ENCODE results near the gene TRAPPC3.

Gene TRAPPC3

DNA sequence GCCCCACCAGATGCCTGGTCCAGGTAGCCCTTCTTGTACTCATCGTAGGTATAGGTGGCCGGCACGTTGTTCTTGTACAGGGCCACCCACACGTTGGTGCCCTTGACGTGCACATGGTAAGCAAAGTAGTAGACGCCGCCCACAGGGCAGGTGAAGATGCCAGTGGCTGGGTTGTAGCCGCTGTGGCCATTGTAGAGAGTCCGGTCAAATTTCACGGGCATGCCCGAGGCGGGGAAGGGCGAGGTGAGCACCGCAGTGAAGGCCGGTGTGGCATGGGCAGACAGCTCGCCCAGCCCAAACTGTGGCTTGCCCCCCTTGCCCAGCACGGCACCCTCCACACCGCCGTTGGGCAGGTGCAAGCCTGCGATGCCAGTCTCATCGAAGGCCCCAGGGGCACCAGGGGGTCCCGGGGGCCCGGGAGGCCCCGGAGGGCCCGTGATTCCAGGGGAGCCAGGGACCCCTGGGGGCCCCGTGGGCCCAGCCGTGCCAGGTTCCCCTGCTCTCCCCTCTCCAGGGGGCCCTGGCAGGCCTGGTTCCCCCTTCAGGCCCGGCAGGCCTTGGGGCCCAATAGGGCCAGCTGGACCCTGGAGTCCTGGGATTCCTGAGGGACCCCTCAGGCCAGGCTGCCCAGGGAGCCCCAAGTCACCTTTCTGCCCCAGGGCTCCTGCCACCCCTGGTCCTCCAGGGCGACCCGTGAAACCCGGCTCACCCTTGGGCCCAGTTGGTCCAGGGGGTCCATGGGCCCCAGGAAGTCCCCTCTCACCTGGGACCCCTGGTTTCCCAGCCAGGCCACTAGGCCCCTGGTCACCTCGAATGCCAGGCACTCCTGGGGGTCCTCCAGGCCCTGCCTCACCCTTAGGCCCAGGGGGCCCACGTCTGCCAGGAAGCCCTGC, 51.3 kb downstream of the TRAPPC3 start:
- DNase-seq, result no peak

DNA sequence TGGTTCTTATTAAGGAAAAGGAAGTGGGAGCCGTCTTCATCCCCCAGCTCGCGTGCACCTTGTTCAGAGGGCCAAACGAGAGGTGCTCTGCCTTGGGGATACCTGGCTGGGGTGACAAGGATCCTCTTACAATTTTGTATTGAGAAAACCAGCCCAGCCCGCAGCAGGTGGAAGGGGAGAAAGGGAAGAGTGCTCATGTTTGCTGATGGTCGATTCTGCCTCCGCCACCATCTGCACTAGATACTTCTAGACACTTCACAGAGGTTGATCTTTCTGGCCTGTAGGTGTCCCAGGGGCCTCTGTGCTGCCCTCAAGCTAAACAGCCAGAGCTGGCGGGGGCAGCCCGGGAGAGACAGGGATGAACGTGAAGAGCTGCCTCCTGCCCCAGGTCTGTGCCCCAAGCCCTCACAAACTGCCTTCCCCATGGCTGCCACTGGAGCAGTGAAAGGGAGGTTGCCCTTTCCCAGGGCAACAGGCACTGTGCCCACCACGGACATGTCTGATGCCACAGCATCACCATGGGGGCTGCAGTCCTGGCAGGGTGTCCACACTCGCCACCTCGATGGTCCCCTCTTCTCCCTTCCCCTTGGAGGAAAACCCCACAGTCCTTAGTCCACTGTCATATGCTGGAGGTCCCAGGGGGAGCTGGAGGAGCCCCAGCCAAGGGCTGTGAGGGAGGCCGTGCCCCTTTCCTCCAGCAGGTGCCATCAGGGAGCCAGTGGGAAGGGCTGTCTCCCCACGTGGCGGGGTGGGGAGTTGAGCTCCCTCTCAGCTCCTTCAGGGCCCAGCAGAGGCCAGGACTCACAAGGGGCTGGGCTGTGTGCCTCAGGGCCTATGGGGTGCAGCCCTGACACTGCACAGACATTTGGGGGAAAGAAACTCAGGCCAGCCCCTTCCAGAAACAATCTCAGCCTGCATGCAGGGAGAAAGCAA, 52.5 kb downstream of the TRAPPC3 start:
- DNase-seq, result no peak

DNA sequence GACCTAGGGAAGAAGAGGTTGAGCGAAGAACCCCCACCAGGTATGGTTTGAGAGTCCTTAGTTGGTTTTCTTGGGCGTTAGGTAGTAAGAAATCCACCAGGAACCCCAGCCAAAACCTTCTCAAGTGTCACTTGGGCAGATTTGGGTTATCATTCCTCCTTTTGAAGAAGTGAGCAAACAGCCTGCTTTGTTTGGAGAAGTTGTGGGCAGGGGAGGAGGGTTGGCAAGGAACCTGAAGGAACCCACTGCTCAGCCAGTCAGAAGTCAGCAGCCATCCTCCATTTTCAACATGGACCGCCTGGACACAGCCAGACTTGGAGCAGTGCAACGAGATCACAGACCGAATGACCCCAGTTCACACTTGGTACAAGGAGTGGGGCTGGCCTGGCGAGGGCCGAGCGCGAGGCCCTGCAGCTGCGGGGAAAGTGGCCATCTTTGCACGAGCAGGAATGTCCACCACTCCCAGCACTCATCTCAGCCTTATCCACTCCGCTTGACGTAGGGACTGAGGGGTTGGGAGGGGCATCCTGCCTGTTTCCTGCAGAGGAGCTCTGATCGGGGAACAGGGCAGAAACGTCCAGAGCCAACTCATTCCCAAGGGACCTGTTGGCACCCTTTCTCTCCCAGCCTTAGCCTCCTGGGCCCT, 53.4 kb downstream of the TRAPPC3 start:
- DNase-seq, result no peak

DNA sequence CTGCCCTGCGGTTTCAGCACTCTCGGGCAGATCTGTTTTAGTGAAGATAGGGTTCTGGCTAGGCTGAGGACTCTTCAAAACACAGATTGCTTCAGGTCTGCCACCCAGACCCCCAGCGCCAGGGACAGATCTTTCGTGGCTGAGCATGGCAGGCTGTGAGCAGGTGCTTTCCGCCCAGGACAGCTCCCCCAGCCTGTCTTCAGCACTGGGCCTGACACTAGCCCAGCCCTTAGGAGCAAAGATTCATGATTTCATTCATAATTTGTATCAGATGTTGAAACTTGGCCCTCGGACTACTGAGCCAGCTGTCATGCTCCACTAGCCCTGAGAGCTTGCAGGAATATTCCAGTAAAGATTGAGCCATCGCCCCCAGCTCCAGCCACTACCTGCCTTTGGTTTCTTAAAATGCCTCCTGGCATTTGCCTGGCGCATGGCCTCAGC, 54.6 kb downstream of the TRAPPC3 start:
- DNase-seq, result no peak

DNA sequence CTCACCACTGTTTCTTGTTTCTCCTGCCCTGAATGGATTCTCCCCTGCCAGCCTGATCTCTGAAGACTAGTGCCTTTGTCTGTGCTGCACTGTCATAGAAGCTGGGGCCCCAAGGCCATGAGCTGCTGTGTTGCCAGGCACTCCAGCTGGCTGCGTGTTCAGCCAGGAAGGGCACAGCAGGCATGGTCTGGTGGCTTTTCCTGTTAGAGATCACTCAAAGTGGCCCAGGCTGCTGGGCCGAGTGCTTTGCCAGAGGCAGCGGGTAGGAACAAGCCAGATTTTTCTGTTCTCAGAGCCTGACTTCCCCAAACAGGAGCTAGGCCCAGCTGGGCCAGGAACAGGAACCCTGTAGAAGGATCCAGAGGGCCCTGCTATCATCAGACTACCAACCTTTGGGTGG, 55.4 kb downstream of the TRAPPC3 start:
- no peak for DNase-seq

DNA sequence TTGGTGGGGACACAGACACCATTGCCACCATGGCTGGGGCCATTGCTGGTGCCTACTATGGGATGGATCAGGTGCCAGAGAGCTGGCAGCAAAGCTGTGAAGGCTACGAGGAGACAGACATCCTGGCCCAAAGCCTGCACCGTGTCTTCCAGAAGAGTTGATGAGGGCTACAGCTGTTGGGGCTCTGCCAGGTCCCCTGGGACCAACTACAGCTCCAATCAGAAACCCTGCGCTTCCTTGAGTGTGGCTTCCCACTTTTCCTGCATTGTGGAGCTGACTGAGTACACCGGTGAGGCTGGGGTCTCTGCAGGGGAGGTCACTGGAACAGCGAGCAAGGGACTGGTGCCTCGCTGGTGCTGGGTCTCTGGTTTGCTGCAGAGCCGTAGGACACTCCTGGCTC, 56.1 kb downstream of the TRAPPC3 start:
- DNase-seq, result no peak

DNA sequence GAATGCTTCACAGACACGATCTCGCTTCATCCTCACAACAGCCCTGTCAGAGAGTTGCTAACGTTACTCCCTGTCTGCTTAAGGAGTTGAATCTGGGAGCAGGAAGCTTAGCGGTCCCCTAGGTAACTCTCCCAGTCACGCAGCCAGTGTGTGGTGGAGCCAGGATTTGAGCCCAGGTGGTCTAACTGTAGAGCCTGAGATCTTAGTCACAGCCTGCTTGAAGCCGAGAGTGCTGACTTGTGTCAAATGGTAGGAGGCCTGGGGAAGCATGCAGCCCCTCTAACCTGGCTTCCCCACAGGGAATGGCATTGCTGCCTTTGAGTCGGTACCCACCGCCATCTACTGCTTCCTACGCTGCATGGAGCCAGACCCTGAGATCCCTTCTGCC, 56.5 kb downstream of the TRAPPC3 start:
- no peak for DNase-seq

DNA sequence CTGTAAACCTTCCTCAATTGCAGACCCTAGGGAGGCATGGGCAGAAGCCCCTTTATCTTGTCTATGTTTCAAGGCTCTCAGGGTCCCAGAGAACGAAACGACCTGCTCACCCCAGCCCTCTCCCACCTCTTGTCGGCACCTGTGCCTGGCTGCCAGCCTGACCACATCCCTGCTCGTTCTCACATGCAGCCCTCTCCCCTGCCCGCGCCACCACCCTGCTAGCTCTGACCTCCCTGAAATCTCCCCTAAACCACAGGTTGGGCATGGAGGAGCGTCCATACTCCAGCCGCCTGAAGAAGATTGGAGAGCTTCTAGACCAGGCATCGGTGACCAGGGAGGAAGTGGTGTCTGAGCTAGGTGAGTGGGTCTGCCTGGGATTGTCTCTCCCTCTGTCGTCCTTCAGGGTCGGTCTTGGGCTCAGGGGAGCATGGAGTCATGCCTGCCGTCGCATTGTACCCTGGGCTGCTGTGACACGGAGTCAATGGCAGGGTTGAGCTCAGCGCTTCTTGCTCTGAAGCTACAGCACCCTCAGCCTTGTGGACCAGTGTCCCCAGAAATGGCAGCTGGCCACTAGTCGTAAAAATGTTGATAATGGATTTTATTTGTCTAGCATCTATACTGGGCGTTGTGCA, 57.0 kb downstream of the TRAPPC3 start:
- DNase-seq, result no peak

DNA sequence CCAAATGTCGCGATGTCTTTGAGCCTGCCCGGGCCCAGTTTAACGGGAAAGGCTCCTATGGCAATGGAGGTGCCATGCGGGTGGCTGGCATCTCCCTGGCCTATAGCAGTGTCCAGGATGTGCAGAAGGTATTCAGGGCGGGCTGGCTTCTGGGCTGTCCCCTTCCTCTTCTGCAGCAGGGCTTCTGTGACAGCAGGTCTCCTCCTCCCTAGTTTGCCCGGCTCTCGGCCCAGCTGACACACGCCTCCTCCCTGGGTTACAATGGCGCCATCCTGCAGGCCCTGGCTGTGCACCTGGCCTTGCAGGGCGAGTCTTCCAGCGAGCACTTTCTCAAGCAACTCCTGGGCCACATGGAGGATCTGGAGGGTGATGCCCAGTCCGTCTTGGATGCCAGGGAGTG, 57.6 kb downstream of the TRAPPC3 start:
- DNase-seq, result no peak

DNA sequence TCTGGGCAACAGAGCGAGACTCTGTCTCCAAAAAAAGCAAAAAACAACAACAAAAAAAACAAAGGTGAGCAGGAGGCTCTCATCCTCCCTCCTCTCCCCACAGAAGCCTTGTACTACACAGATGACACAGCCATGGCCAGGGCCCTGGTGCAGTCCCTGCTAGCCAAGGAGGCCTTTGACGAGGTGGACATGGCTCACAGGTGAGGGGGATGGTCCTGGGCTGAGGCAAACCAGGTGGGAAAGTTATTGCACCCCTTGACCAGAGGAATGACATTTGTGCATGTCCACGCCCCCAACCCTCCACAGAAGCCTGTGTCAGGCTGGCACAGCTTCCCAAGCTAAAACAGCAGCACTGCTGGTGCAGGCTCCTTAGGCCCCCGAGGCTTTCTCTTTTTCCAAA, 58.1 kb downstream of the TRAPPC3 start:
- DNase-seq, result no peak

DNA sequence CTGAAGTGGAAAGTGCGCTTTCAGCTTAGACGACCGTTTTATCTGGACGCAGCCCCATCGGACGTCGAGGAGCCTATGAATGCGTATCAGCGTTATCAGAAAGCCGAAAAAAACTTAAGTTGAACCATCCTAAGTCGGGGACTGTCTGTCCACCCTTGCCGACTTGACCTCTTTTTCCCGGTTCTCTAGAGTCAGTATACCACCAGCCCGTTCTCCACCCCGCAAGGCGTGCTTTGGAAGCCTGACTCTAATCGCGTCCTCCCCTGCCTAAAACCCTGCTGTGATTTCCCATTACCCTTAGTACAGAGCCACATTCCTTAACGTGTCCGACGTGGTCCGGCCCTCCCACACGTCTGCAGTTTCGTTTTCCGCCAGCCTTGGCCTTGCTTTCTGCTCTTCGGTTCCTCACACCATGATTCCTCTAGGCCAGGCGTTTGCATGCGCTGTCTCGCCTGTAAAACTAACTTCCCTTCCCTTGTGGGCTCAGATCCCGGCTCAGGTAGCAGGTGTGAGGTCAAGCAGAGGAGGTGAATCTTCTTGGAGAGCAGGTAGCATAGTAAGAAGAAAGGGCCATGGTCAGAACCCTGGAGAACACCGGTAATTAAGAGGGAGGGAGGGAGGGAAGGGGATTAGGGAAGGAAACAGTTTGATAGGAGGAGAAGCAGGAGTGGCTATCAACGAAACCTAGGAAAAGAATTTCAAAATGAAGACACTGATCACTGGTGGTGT, 59.7 kb downstream of the TRAPPC3 start:
- DNase-seq, result no peak

DNA sequence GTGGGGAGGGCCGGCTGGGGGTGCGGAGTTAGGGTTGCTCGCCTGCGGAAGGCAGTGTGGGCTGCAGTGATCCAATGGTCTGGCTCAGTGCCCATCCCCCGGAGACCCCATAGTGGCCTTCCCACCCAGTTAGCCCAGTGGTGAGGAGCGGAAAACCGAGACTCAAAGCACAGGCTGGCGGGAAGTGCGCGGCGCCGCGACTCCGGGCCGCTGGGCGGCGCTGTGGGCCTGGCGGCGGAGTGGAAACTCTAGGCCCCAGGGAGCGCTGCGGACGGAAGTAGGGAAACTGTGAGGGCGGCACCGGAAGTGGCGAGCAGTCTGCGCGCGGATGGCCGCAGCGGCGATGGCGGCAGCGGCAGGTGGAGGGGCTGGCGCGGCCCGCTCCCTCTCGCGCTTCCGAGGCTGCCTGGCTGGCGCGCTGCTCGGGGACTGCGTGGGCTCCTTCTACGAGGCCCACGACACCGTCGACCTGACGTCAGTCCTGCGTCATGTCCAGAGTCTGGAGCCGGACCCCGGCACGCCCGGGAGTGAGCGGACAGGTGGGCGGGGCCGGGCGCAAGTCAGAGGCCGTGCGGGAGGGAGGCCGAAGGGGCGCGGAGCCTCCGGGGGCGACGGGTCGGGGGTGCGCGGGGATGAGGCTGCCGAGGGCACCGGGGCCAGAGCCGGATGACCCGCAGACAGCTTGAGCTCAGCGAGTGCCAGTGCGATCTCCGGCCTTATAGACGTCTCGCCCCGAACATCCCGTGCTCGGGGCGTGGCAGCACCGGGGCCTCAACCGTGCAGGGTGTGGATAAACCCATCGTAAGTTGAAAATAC, 60.5 kb downstream of the TRAPPC3 start, which contains the start of gene ADPRS:
TSS of gene ADPRS (plus strand) at position 316 of the 816 bp plus-strand sequence. CDS start at position 329, 13 bp downstream.
- DNase-seq, result peak; percentile 74

DNA sequence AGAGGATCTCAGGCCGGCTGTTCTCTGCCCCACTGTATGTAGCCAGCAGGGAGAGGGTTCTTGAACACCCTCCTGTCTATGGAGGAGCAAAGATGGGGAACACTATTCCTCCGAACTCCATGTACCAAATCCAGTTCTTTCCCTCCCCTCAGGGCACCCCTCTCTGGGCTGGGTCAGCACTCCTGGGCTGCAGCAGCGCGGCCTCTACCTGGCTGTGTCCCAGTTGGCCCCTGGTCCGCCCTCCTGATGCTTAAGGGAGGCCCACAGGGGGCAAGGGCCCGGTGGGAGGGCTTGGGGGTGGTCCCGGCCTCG, 61.1 kb downstream of the TRAPPC3 start:
- DNase-seq, result no peak

DNA sequence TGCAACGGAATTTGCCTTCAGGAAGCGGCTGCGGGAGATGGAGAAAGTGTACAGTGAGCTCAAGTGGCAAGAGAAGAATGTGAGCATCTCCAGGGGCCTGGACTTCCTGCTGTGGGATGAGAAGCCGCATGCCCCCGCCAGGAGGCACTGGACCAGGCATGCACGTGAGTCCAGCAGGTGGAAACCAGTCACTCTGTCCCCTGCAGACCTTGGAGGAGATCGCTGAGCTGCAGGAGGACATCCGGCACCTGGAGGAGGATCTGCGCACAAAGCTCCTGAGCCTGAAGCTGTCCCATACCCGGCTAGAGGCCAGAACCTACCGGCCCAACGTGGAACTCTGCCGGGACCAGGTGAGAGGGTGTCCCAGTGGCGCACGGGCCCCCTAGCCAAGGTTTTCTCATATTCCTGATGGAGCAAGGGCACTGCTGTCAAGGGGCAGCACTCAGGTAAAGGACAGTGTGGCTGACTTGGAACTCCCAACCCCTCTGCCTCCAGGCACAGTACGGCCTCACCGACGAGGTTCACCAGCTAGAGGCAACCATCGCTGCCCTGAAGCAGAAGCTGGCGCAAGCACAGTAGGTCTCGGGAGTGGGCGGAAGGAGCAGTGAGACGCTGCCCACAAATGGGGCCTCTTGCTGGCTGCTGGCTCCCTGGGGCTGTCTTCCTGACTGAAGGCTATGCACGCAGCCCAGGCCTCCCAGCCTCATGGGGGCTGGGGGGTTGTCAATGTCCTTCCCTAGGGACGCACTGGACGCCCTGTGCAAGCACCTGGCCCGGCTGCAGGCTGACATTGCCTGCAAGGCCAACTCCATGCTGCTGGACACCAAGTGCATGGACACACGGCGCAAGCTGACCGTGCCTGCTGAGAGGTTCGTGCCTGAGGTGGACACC, 61.8 kb downstream of the TRAPPC3 start:
- no peak for DNase-seq
